ENCODE measurements around the gene FGF1.

Gene FGF1

DNA sequence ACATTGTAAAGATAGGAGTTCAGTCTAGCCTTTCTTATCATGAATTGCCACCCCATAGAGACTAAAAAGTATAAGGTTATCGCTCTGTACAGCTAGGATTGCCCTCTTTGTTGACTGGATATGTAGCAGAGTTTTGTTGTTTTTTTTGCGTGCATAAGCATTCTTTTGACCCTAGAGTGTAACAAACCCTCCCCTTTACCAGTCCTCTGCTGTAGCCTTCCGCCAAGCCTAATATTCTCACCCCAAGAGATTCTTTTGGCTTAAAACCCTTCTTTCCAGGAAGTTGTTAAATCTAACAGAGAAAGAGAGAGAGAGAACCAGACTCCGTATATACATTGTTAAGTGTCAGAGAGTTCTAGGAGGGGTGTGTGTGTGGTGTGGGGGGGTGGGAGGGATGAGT, 113.9 kb downstream of the FGF1 start:
- no peak for DNase-seq

DNA sequence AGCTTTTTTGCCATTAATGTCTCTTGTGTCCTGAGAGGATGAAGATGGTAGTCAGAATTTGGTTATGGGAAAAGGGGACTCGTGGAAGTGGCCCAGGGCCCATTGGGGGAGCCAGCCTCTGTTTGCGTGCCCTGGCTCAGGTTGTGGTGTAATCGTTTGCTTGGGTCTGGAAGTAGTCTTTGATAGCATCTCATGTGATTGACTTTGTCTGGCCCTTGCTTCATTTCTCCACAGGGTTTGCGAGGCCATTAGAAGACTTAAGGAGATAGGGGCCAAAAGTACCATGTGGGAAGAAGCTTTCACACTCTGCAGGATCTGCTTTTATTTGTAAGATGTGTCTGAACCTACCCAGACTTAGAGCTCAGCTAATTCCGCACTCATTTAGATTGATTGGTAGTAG, 114.5 kb downstream of the FGF1 start:
- DNase-seq, result no peak

DNA sequence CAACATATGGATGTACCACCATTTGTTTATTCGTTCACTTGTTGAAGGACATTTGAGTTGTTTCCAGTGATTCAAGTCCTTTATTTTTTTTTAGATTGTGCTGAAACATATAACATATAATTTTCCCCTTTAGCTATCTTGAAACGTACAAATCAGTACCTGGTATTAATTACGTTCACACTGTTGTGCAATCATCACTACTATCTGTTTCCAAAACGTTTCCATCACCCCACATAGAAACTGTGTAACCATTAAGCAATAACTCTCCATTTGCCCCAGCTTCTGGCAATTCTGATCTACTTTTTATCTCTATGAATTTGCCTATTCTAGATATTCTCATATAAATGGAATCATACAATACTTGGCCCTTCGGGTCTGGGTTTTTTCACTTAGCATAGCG, 116.0 kb downstream of the FGF1 start:
- DNase-seq, result no peak

DNA sequence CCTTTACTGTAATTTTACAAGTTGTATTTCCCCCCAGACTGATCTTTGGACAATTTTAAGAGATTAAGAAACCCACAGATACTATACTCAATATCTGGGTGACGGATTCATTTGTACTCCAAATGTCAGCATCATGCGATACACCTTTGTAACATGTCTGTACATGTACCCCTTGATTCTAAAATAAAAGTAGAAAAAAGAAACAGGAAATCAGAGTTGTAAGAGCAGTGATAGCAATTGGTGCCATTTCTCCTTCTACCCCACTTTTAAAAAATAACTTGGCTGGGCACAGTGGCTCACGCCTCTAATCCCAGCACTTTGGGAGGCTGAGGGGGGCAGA, 116.9 kb downstream of the FGF1 start:
- DNase-seq, result no peak

GRCh38 chr5:142568283-142568995, 117.5 kb downstream of the FGF1 start:
- DNase-seq, result peak; percentile 40

- no peak for DNase-seq
These were observed 124.3 kb downstream of the FGF1 start for GRCh38 chr5:142561486-142562097.

GRCh38 chr5:142561029-142561428, 124.9 kb downstream of the FGF1 start:
- no peak for DNase-seq

GRCh38 chr5:142552107-142552506, 133.8 kb downstream of the FGF1 start:
- no peak for DNase-seq

- DNase-seq, result no peak
These were observed 134.4 kb downstream of the FGF1 start for GRCh38 chr5:142551338-142552067.

- no peak for DNase-seq
These were observed 135.4 kb downstream of the FGF1 start for GRCh38 chr5:142550471-142550870.

DNA sequence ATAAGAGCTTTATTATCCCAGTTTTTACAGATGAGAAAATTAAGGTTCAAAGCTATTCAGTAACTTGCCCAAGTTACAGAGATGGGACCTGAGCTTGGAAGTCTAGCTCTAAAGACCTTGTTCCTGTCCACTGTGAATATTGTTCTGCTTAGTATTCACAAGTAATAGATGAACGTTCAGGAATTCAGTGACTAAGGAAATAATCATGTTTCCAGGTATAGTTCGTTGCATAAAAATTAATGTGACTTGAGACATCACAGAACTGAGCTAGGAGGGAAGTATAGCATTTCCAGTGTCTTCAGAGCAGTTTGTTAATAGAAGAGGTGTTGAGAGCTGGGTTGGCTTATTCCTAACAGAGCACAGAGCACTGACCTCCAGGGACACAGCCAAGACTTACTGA, 136.1 kb downstream of the FGF1 start:
- no peak for DNase-seq

GRCh38 chr5:142548739-142549275, 137.1 kb downstream of the FGF1 start:
- DNase-seq, result peak; percentile 93

DNA sequence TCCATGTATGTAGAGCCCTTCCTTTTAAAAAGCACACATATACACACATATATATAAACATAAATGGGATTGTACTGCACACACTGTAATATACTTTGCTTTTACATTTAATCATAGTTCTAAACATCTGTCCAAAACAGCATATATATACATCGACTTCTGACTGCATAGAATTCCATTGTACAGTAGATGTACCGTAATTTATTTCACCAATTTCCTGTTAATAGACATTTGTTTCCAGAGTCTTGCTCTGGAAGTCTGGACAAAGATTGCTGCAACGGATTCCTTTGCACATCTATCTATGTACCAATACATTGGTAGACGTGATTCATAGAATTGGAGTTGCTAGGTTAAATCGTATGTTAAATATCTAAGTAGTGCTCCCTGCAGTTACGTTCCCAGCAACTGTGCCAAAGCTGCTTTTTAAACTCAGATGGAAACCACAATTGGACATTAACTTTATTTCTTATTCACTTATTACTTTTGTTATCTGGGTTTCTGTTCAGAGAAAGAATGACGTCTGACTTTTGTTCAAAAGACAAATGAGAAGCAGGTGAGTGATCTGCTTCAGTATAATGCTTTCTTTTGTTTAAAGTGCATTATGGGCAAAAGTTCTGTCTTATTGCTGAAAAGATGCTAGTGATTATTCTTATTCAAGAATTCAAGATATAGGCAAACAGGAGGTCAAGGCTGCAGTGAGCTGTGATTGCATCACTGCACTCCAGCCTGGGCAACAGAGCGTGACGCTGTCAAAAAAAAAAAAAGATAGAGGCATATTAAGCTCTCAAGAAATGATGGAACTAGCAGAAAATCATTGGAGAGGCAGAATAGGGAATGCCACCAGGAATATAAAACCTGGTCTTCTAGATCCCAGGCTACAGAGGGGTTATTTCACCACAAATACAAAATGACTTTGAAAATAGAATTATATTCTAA, 138.2 kb downstream of the FGF1 start:
- DNase-seq, result no peak

GRCh38 chr5:142545650-142546322, 140.1 kb downstream of the FGF1 start:
- peak; percentile 68 for DNase-seq

GRCh38 chr5:142544946-142545649, 140.8 kb downstream of the FGF1 start:
- DNase-seq, result no peak

DNA sequence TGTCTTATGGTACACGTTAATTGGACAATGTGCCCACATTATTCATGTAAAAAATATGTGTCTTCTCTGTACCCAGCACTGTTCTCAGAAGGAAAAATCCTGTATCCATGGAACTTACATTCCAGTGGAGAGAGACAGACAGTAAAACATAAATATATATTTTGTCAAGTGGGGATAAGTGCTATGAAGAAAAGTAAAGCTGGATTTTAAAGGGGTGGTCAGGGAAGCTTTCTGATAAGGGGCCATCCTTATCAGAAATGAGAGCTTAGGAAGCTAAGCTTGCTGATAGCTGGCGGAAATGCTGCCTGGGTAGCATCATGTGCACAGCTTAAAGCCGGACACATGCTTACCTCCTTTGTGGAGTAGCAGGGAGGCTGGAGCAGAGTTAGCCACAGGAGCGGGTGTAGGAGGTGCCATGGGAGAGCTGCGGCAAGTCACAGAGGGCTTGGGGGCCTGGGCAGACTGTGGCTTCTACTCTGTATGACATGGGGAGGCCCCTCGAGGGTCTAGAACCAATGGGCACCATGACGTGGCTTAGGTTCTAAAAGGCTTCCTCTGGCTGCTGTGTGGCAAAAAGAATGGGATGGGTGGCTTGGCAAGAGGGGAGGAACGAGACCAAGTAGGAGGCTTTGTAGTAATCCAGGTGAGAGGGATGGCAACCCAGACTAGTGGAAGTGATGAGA, 141.7 kb downstream of the FGF1 start:
- DNase-seq, result peak; percentile 42

DNA sequence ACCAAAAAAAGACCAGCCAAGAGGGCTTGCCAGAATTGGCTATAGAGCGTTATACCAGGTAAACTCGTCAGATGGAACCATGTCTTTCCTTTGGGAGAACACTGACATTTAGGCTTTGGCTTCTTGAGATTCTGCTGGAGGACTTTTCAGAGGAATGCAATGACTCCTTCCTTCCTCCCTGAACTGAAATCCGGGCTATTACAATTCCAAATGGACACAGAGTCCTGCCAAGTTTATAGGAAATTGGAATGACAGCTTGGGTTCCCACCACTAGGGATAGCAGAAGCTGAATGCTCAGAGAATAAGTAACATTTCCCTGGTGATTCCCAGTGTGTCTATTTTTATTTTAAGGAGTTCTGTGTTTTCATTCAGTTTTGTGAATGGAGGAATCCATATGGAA, 143.0 kb downstream of the FGF1 start:
- peak; percentile 52 for DNase-seq

All from fibroblast of skin of abdomen (primary cell).